Nephron (organoid): ENCODE measurements around the gene RBM34.

Experiments used
- H3K27ac Mint-ChIP-seq, 3 experiments: 2 replicates each; pipeline ENCODE4 v1.8.0; 2020; ENCODE audit warnings: mixed read lengths in 3 of 3, mild to moderate bottlenecking in 2 of 3, moderate library complexity in 1 of 3
- H3K27me3 Mint-ChIP-seq: 2 replicates; pipeline ENCODE4 v1.8.0; 2021; ENCODE audit warnings: low read depth, mild to moderate bottlenecking, moderate library complexity, mixed read lengths
- H3K36me3 Mint-ChIP-seq: 2 replicates; pipeline ENCODE4 v1.8.0; 2020; ENCODE audit warnings: low read depth, mixed read lengths
- H3K4me1 Mint-ChIP-seq: 2 replicates; pipeline ENCODE4 v1.8.0; 2020; ENCODE audit warnings: mixed read lengths
- H3K4me3 Mint-ChIP-seq, 3 experiments: 2 replicates each; pipeline ENCODE4 v1.8.0; 2020; ENCODE audit warnings: mild to moderate bottlenecking in 3 of 3, mixed read lengths in 3 of 3, moderate library complexity in 2 of 3
- H3K9me3 Mint-ChIP-seq: 2 replicates; pipeline ENCODE4 v1.8.0; 2020; ENCODE audit warnings: mixed read lengths
- CTCF ChIP-seq, 3 experiments: fragments of 200-600 bp; sonication (generic); IDR thresholded peaks; one replicate each; pipeline ENCODE4 v1.5.0; 2021; ENCODE audit warnings: antibody characterized with exemption in 3 of 3; ENCODE audit not compliant: unreplicated experiment in 3 of 3

The RBM34 gene

DNA sequence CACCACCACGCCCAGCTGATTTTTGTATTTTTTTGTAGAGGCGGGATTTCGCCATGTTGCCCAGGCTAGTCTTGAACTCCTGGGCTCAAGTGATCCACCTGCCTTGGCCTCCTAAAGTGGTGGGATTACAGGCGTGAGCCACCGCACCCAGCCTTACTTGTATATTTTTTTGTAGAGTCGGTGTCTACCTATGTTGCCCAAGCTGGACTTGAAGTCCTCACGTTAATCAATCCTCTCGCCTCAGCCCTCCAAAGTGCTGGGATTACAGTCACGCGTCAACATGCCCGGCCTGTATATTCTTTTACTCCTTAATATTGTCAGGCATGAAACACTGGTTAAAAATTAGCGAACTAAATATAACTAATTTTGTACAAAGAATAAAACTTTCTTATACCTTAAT lies 26.9 kb downstream of the RBM34 start:
- Mint-ChIP-seq H3K36me3 (peaks cover 70% of the 10 kb centered on the region), H3K27ac (no peak overlapping the region), H3K4me3 (no peak overlapping the region), H3K27me3 (no peaks in the 10 kb centered on the region), H3K9me3 (no peaks in the 10 kb centered on the region), H3K4me1 (peaks cover 20% of the 10 kb centered on the region)
- no peak for TF ChIP-seq CTCF (IDR thresholded peaks at IDR 0.05; ENCODE audit: unreplicated experiment in 3 of 3)

DNA sequence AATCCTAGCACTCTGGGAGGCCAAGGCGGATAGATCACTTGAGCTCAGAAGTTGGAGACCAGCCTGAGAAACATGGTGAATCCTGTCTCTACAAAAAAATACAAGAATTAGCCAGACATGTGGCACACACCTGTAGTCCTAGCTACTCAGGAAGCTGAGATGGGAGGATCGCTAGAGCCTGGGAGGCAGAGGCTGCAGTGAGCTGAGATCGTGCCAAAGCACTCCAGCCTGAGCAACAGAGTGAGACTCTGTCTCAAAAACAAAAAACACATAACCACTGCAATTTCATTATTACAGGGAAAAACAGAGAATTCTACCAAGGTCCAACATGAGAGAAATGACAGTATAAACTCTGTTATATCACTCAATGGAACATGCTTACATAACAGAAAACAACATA lies 28.0 kb downstream of the RBM34 start:
- peaks cover 60% of the 10 kb centered on the region for H3K36me3 Mint-ChIP-seq
- no peaks in the 10 kb centered on the region for H3K27me3 Mint-ChIP-seq
- peaks cover 16% of the 10 kb centered on the region for H3K4me1 Mint-ChIP-seq
- no peak for TF ChIP-seq CTCF (IDR thresholded peaks at IDR 0.05; ENCODE audit: unreplicated experiment in 3 of 3)
- no peak overlapping the region for H3K4me3 Mint-ChIP-seq
- H3K27ac Mint-ChIP-seq: no peak overlapping the region
- H3K9me3 Mint-ChIP-seq: no peaks in the 10 kb centered on the region

- Mint-ChIP-seq H3K4me3 (no peak overlapping the region), H3K36me3 (peaks cover 54% of the 10 kb centered on the region), H3K27ac (no peak overlapping the region), H3K4me1 (peaks cover 20% of the 10 kb centered on the region), H3K9me3 (no peaks in the 10 kb centered on the region), H3K27me3 (no peaks in the 10 kb centered on the region)
- TF ChIP-seq CTCF (IDR thresholded peaks at IDR 0.05; ENCODE audit: unreplicated experiment in 3 of 3): no peak
Measured at GRCh38 chr1:235131961-235132360, 29.1 kb downstream of the RBM34 start.

- peaks cover 20% of the 10 kb centered on the region for H3K4me1 Mint-ChIP-seq
Measured at GRCh38 chr1:235130766-235131270, 30.2 kb downstream of the RBM34 start.

GRCh38 chr1:235129774-235130570 lies 31.1 kb downstream of the RBM34 start:
- peak overlapping the region; percentile 21 to 99 (median 71) for H3K4me3 Mint-ChIP-seq
- H3K9me3 Mint-ChIP-seq: no peaks in the 10 kb centered on the region
- no peak for TF ChIP-seq CTCF (IDR thresholded peaks at IDR 0.05; ENCODE audit: unreplicated experiment in 3 of 3)
- peaks cover 20% of the 10 kb centered on the region for H3K4me1 Mint-ChIP-seq
- peak overlapping the region in 2 of 3 experiments; percentile 33 to 99 for H3K27ac Mint-ChIP-seq
- peaks cover 46% of the 10 kb centered on the region for H3K36me3 Mint-ChIP-seq
- H3K27me3 Mint-ChIP-seq: no peaks in the 10 kb centered on the region

More at GRCh38 chr1:235130766-235131270, 30.2 kb downstream of the RBM34 start:
- Mint-ChIP-seq H3K36me3 (peaks cover 53% of the 10 kb centered on the region), H3K27me3 (no peaks in the 10 kb centered on the region), H3K9me3 (no peaks in the 10 kb centered on the region), H3K27ac (no peak overlapping the region), H3K4me3 (no peak overlapping the region)
- no peak for TF ChIP-seq CTCF (IDR thresholded peaks at IDR 0.05; ENCODE audit: unreplicated experiment in 3 of 3)
